Prostate gland (tissue), 2 donors: ENCODE data around the gene SMG5.

Experiments used
- POLR2A ChIP-seq: fragments of 450-650 bp; IDR thresholded peaks from one replicate; pipeline ENCODE4 v1.6.1; 2016; ENCODE audit warnings: antibody characterized with exemption, mild to moderate bottlenecking
- POLR2AphosphoS5 ChIP-seq: sonication (generic); formaldehyde crosslinking; IDR thresholded peaks from one replicate; pipeline ENCODE4 v1.6.1; 2017; ENCODE audit warnings: antibody characterized with exemption
- TF ChIP-seq, protein P1 (sequence below), 4 experiments: fragments of 200-600 bp in 2 of 4; fragments of 450-650 bp in 2 of 4; sonication (generic) in 2 of 4; IDR thresholded peaks; 1 replicate in 3 of 4; 2 replicates in 1 of 4; pipeline ENCODE4 v1.5.1; 2016 to 2019; ENCODE audit warnings: antibody characterized with exemption in 4 of 4, mild to moderate bottlenecking in 2 of 4, moderate library complexity in 2 of 4

- TF ChIP-seq, protein P1, sequence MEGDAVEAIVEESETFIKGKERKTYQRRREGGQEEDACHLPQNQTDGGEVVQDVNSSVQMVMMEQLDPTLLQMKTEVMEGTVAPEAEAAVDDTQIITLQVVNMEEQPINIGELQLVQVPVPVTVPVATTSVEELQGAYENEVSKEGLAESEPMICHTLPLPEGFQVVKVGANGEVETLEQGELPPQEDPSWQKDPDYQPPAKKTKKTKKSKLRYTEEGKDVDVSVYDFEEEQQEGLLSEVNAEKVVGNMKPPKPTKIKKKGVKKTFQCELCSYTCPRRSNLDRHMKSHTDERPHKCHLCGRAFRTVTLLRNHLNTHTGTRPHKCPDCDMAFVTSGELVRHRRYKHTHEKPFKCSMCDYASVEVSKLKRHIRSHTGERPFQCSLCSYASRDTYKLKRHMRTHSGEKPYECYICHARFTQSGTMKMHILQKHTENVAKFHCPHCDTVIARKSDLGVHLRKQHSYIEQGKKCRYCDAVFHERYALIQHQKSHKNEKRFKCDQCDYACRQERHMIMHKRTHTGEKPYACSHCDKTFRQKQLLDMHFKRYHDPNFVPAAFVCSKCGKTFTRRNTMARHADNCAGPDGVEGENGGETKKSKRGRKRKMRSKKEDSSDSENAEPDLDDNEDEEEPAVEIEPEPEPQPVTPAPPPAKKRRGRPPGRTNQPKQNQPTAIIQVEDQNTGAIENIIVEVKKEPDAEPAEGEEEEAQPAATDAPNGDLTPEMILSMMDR (IDR thresholded peaks at IDR 0.05) = no peak
- TF ChIP-seq POLR2A (no peak), POLR2AphosphoS5 (no peak)
These were observed 71.4 kb downstream of the SMG5 start for GRCh38 chr1:156211243-156211642.
